Measurements from ENCODE around the gene SLC4A4. TPM values are rescaled to one million over a fixed set of nuclear protein-coding genes. Genes with fewer than 3 reads are reported as not detected.
A peak's percentile ranks its signal among the peaks of the same experiment; 100 is the strongest.

SLC4A4 gene
- total and polyA plus RNA-seq, 4 donors, result 0.13 to 6.2 (median 2.9) TPM

- intact Hi-C loops (cut with DNase I), result no loop called here
- H3K36me3 ChIP-seq (ENCODE audit: control insufficient read depth in 1 of 2, insufficient read depth in 2 of 2, low read length in 1 of 2), result no peaks in the 10 kb centered on the region
- no peak for DNase-seq
- H3K4me1 ChIP-seq (ENCODE audit: control insufficient read depth in 1 of 2, insufficient read depth in 2 of 2, low read length in 2 of 2), result no peaks in the 10 kb centered on the region
- no peak for ATAC-seq (ENCODE audit: low FRiP score)
- H3K27me3 ChIP-seq (ENCODE audit: control insufficient read depth in 1 of 2, insufficient read depth in 2 of 2, low read length in 1 of 2), result no peaks in the 10 kb centered on the region
- H3K9me3 ChIP-seq (ENCODE audit: control insufficient read depth, low read length), result peaks cover 5% of the 10 kb centered on the region
- no peak overlapping the region for H3K27ac ChIP-seq (ENCODE audit: low read depth in 1 of 2, low read length in 2 of 2)
- 50 to 55% methylated on average over 2 of the region's 2 CpGs for WGBS, 2 donors
- H3K4me3 ChIP-seq (ENCODE audit: low read length in 2 of 2), result no peak overlapping the region
Observed at GRCh38 chr4:71411981-71412380, 73.2 kb downstream of the SLC4A4 start.

DNA sequence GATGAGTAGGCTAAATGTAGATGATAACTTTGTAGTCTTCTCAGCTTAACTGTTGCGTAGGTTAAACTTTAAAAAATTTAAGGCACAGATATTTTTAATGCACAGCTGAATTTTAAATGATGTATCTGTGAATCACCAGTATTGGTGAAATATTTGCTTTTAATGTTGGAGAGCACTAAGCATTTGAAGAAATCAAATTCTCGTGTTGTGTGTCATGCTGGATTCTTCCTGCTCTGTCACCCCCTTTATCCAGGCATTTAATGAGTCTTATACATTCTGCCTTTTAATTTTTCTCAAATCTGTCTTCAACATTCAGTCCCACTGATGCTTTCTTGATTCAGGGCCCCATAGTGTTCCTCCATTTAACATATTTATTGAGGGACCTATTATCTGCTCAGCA, 76.7 kb downstream of the SLC4A4 start:
- intact Hi-C loops (cut with DNase I), result no loop called here

DNA sequence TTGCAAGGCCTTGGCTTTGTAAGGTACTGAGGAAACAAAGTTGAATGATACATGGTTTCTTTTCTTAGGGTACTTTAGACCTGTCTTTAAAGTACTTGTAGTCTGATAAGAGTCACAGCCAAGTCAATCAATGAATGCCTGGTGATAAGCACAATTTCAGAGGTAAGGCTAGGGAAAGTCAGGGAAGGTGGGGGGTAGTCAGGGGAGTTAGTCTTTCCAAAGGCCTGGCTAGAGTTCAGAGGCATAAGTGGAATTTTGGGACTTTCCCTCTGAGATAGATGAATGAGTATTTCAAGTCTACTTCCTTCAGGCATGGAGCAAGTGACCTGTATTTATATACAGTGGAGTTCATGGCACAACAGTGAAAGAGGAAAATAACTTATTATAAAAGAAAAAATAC, 78.3 kb downstream of the SLC4A4 start:
- no peak overlapping the region for H3K4me3 ChIP-seq (ENCODE audit: low read length in 2 of 2)
- H3K27ac ChIP-seq (ENCODE audit: low read depth in 1 of 2, low read length in 2 of 2), result no peak overlapping the region
- ATAC-seq (ENCODE audit: low FRiP score) (no peak), DNase-seq (no peak)
- no peaks in the 10 kb centered on the region for H3K36me3 ChIP-seq (ENCODE audit: control insufficient read depth in 1 of 2, insufficient read depth in 2 of 2, low read length in 1 of 2)
- intact Hi-C loops (cut with DNase I), result no loop called here
- no peaks in the 10 kb centered on the region for H3K27me3 ChIP-seq (ENCODE audit: control insufficient read depth in 1 of 2, insufficient read depth in 2 of 2, low read length in 1 of 2)
- H3K9me3 ChIP-seq (ENCODE audit: control insufficient read depth, low read length), result no peaks in the 10 kb centered on the region
- no peaks in the 10 kb centered on the region for H3K4me1 ChIP-seq (ENCODE audit: control insufficient read depth in 1 of 2, insufficient read depth in 2 of 2, low read length in 2 of 2)

More for the DNA sequence above, 76.7 kb downstream of the SLC4A4 start:
- Histone ChIP-seq H3K4me3 (ENCODE audit: low read length in 2 of 2) (no peak overlapping the region), H3K27ac (ENCODE audit: low read depth in 1 of 2, low read length in 2 of 2) (no peak overlapping the region), H3K4me1 (ENCODE audit: control insufficient read depth in 1 of 2, insufficient read depth in 2 of 2, low read length in 2 of 2) (no peaks in the 10 kb centered on the region), H3K27me3 (ENCODE audit: control insufficient read depth in 1 of 2, insufficient read depth in 2 of 2, low read length in 1 of 2) (no peaks in the 10 kb centered on the region), H3K9me3 (ENCODE audit: control insufficient read depth, low read length) (no peaks in the 10 kb centered on the region), H3K36me3 (ENCODE audit: control insufficient read depth in 1 of 2, insufficient read depth in 2 of 2, low read length in 1 of 2) (no peaks in the 10 kb centered on the region)
- DNase-seq (no peak), ATAC-seq (ENCODE audit: low FRiP score) (no peak)
- WGBS, 2 donors, result 93 to 98% methylated on average over 2 of the region's 2 CpGs

GRCh38 chr4:71426381-71427042, 87.7 kb downstream of the SLC4A4 start:
- intact Hi-C loops (cut with DNase I), result no loop called here
- no peaks in the 10 kb centered on the region for H3K4me1 ChIP-seq (ENCODE audit: control insufficient read depth in 1 of 2, insufficient read depth in 2 of 2, low read length in 2 of 2)

DNA sequence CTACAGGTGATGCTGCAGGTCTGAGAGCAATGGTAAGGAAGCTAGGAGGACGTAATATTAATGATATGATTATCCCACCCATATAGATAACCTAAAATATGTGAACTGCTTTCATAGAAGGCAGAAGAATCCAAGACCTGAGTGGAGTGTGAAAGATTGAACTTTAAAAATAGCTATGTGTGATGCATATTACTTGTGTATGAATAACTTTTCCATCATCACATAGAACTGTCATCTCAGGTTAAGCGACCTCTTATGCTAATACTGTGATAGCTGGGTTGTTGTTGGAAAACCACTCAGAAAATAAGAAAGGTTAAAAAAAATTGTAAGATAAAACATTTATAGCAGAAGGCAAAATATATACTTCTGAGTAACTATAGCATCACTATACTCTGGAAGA, 90.3 kb downstream of the SLC4A4 start:
- intact Hi-C loops (cut with DNase I), result no loop called here
- 90 to 94% methylated on average over 2 of the region's 2 CpGs for WGBS, 2 donors
- H3K4me1 ChIP-seq (ENCODE audit: control insufficient read depth in 1 of 2, insufficient read depth in 2 of 2, low read length in 2 of 2), result no peaks in the 10 kb centered on the region
- H3K4me3 ChIP-seq (ENCODE audit: low read length in 2 of 2), result no peak overlapping the region
- DNase-seq (no peak), ATAC-seq (ENCODE audit: low FRiP score) (no peak)
- no peaks in the 10 kb centered on the region for H3K36me3 ChIP-seq (ENCODE audit: control insufficient read depth in 1 of 2, insufficient read depth in 2 of 2, low read length in 1 of 2)
- H3K9me3 ChIP-seq (ENCODE audit: control insufficient read depth, low read length), result no peaks in the 10 kb centered on the region
- no peaks in the 10 kb centered on the region for H3K27me3 ChIP-seq (ENCODE audit: control insufficient read depth in 1 of 2, insufficient read depth in 2 of 2, low read length in 1 of 2)
- H3K27ac ChIP-seq (ENCODE audit: low read depth in 1 of 2, low read length in 2 of 2), result no peak overlapping the region

More at GRCh38 chr4:71426381-71427042, 87.7 kb downstream of the SLC4A4 start:
- H3K4me3 ChIP-seq (ENCODE audit: low read length in 2 of 2), result no peak overlapping the region
- no peaks in the 10 kb centered on the region for H3K9me3 ChIP-seq (ENCODE audit: control insufficient read depth, low read length)
- 93% methylated on average over 2 of the region's 2 CpGs for WGBS, 2 donors
- H3K36me3 ChIP-seq (ENCODE audit: control insufficient read depth in 1 of 2, insufficient read depth in 2 of 2, low read length in 1 of 2), result no peaks in the 10 kb centered on the region
- DNase-seq (no peak), ATAC-seq (ENCODE audit: low FRiP score) (no peak)
- H3K27ac ChIP-seq (ENCODE audit: low read depth in 1 of 2, low read length in 2 of 2), result no peak overlapping the region
- H3K27me3 ChIP-seq (ENCODE audit: control insufficient read depth in 1 of 2, insufficient read depth in 2 of 2, low read length in 1 of 2), result no peaks in the 10 kb centered on the region

DNA sequence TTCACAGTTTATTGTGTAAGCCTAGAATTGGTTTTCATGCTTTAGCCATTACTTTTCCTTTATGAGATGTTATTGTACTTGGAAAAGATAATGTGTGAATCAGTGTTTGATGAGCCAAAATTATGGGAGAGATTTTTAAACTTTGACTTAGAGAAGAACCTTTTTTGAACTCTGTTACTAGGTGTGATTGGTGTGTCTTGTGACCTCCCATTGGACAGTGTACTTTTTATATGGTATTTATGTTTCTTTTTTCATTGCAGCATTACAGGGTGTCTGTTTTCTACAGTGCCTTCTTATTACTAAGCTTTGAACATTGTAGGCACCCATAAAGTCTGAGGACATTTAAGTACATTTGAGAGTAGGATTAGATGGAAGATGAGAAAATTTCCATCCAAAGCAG, 91.1 kb downstream of the SLC4A4 start:
- intact Hi-C loops (cut with DNase I), result no loop called here
- H3K36me3 ChIP-seq (ENCODE audit: control insufficient read depth in 1 of 2, insufficient read depth in 2 of 2, low read length in 1 of 2), result no peaks in the 10 kb centered on the region
- no peak overlapping the region for H3K4me3 ChIP-seq (ENCODE audit: low read length in 2 of 2)
- DNase-seq (no peak), ATAC-seq (ENCODE audit: low FRiP score) (no peak)
- no peaks in the 10 kb centered on the region for H3K27me3 ChIP-seq (ENCODE audit: control insufficient read depth in 1 of 2, insufficient read depth in 2 of 2, low read length in 1 of 2)
- H3K9me3 ChIP-seq (ENCODE audit: control insufficient read depth, low read length), result no peaks in the 10 kb centered on the region
- H3K4me1 ChIP-seq (ENCODE audit: control insufficient read depth in 1 of 2, insufficient read depth in 2 of 2, low read length in 2 of 2), result no peaks in the 10 kb centered on the region
- H3K27ac ChIP-seq (ENCODE audit: low read depth in 1 of 2, low read length in 2 of 2), result no peak overlapping the region

- DNase-seq, result no peak
- 87 to 91% methylated on average over 2 of the region's 2 CpGs for WGBS, 2 donors
- peak; percentile 41 for ATAC-seq (ENCODE audit: low FRiP score)
- Histone ChIP-seq H3K4me3 (ENCODE audit: low read length in 2 of 2) (no peak overlapping the region), H3K27ac (ENCODE audit: low read depth in 1 of 2, low read length in 2 of 2) (no peak overlapping the region), H3K27me3 (ENCODE audit: control insufficient read depth in 1 of 2, insufficient read depth in 2 of 2, low read length in 1 of 2) (no peaks in the 10 kb centered on the region), H3K36me3 (ENCODE audit: control insufficient read depth in 1 of 2, insufficient read depth in 2 of 2, low read length in 1 of 2) (no peaks in the 10 kb centered on the region), H3K4me1 (ENCODE audit: control insufficient read depth in 1 of 2, insufficient read depth in 2 of 2, low read length in 2 of 2) (no peaks in the 10 kb centered on the region), H3K9me3 (ENCODE audit: control insufficient read depth, low read length) (no peaks in the 10 kb centered on the region)
- intact Hi-C loops (cut with DNase I), result no loop called here
Observed at GRCh38 chr4:71430609-71431008, 91.8 kb downstream of the SLC4A4 start.

- H3K4me1 ChIP-seq (ENCODE audit: control insufficient read depth in 1 of 2, insufficient read depth in 2 of 2, low read length in 2 of 2), result no peaks in the 10 kb centered on the region
- no peak overlapping the region for H3K27ac ChIP-seq (ENCODE audit: low read depth in 1 of 2, low read length in 2 of 2)
- WGBS, 2 donors, result 81 to 82% methylated on average over 2 of the region's 2 CpGs
- no peak for DNase-seq
- H3K9me3 ChIP-seq (ENCODE audit: control insufficient read depth, low read length), result no peaks in the 10 kb centered on the region
- H3K27me3 ChIP-seq (ENCODE audit: control insufficient read depth in 1 of 2, insufficient read depth in 2 of 2, low read length in 1 of 2), result no peaks in the 10 kb centered on the region
- no peaks in the 10 kb centered on the region for H3K36me3 ChIP-seq (ENCODE audit: control insufficient read depth in 1 of 2, insufficient read depth in 2 of 2, low read length in 1 of 2)
- no peak overlapping the region for H3K4me3 ChIP-seq (ENCODE audit: low read length in 2 of 2)
- intact Hi-C loops (cut with DNase I), result no loop called here
- ATAC-seq (ENCODE audit: low FRiP score), result no peak
Observed at GRCh38 chr4:71440612-71441011, 101.8 kb downstream of the SLC4A4 start.

GRCh38 chr4:71441186-71442169, 102.7 kb downstream of the SLC4A4 start:
- no peaks in the 10 kb centered on the region for H3K9me3 ChIP-seq (ENCODE audit: control insufficient read depth, low read length)
- DNase-seq (no peak), ATAC-seq (ENCODE audit: low FRiP score) (no peak)
- no peaks in the 10 kb centered on the region for H3K4me1 ChIP-seq (ENCODE audit: control insufficient read depth in 1 of 2, insufficient read depth in 2 of 2, low read length in 2 of 2)
- 77 to 80% methylated on average over 5 of the region's 5 CpGs for WGBS, 2 donors
- H3K27me3 ChIP-seq (ENCODE audit: control insufficient read depth in 1 of 2, insufficient read depth in 2 of 2, low read length in 1 of 2), result no peaks in the 10 kb centered on the region
- intact Hi-C loops (cut with DNase I), result no loop called here
- no peak overlapping the region for H3K4me3 ChIP-seq (ENCODE audit: low read length in 2 of 2)
- H3K27ac ChIP-seq (ENCODE audit: low read depth in 1 of 2, low read length in 2 of 2), result no peak overlapping the region
- no peaks in the 10 kb centered on the region for H3K36me3 ChIP-seq (ENCODE audit: control insufficient read depth in 1 of 2, insufficient read depth in 2 of 2, low read length in 1 of 2)

All from aorta (tissue), 5 donors.